GM18517 (cell line): Measurements from ENCODE around the gene PLOD2.
"Not testable (repeated sequence)": the region's sequence is repeated elsewhere in the genome, so short reads cannot be mapped to it uniquely, and the experiment has no call there.

ENCODE experiments used
- ATAC-seq: cut with Tn5 transposase; IDR thresholded peaks from one replicate; pipeline ENCODE4 v1.9.1; 2021; ENCODE audit warnings: mild to moderate bottlenecking, moderate library complexity; ENCODE audit not compliant: unreplicated experiment

The PLOD2 gene

DNA sequence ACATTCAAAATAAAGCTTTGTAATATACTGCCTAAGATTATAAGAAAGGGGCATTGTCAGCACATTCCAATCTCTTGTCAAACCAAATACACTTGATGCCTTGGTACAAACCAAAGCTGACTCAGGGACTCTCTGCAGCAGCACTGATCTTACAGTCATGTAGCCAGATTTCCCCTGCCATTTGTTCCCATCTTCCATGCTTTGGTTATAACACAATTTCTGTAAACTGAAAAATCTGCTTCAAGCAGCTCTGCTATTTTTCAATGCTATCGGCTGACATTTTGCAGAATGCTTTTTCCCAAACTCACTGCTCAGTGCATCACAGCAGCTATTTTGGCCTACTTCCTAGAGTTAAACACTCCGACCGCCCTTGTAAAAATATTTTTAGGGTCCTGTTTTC is 18.2 kb downstream of the PLOD2 start:
- ATAC-seq, result no peak

DNA sequence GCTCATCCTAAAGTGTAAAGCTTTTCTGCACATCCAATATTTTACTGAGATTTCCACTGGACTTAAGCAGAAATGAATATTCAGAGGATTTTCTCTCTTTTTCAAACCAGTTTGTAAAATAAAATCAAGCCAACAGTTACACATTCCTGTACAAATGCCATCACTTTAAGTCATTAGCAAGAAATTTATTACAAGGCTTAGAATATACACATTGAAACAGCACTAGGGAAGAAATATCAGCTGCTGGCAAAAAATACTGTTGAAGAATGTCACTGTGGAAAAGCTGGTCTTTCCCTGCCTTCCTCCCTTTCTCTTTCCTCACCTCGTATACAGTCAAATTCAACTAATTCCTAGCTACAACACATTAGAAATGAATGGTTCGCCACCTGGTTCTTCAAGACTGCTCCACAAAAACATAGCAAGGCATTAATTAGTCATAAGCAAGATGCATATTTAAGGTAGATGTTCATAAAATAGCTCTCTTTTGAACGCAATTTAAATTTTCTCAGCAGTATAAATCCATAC is 21.3 kb downstream of the PLOD2 start:
- no peak for ATAC-seq

DNA sequence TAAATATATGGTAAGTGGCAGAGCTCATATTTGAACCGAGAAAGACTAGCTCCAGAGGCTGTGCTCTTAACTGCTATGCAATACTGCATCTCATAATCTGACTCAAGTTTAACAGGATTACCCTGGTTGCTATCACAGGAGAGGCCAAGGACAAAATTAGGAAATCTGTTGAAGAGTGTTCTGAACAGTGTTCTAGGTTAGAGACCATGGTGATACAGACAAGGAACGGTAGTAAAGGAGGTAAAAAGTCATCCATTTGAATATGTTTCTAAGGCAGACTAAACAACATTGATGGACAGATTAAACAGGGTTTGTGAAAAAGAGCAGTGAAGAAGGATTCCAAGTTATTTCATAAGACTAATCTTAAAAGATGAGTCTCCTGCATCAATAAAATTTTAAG is 22.1 kb downstream of the PLOD2 start:
- no peak for ATAC-seq

DNA sequence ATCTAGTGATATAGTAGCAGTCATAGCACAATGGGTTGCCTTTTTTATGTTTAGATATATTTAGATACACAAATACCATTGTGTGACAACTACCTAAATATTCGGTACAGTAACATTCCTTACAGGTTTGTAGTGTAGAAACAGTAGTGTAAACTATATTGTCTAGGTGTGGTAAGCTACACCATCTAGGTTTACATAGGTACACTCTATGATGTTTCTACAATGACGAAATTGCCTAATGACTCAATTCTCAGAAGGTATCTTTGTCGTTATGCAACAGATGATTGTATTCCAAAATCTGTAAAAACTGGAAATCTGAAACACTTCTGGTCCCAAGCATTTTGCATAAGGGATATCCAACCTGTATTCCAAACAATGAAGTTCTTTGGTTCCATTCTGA is 24.3 kb downstream of the PLOD2 start:
- no peak for ATAC-seq

DNA sequence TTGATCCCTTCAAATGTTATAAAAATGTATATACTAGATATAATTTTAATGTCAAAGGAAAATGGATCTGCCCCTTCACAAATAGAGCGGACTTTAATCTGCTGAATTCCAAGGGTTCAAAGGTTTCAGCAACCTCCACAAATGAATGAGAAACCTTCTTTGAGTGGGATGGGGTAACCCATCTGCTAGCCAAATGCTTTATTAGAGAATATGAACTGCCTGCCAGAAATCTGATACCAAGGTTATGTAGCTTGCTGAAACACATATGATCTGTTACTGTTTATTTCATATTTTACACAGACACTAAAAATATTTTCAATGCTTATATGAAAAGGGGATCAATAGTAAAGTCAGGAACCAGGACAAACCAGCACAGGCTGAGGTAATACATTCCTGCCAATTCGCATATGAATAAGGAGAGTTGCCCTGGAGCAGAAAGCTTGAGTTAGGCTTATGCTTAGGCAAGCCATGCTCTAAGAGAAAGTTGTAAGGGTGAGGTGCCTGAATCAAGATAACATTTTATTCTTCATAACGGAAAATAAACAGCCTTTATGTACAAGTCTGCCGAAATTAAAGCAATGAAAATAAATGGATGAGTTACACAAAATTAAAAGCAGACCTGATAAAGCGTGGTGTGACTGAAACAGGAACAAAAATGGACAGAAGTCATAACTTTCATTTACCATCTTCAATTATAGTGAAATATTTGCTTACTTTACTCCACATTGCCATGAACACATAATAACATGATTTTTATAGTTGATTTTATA is 26.5 kb downstream of the PLOD2 start:
- no peak for ATAC-seq

DNA sequence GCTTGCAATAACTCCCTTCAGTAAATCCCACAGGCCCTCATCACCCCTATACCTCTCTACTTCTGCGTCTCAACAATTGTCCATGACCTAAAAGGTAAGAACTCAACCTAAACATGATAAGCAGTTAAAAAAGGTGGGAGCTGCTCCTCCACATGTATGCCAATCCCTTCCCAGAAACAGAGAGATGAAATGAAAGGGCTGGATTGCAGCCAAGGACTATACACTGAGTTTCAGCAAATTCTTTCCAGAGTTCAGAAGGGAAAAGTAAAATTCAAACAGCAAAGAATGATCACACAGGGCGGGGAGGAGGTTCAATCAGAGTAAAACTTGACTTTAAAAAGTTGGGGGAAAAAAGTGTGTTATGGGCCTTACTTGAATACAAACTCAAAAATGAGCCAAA is 27.5 kb downstream of the PLOD2 start:
- no peak for ATAC-seq

DNA sequence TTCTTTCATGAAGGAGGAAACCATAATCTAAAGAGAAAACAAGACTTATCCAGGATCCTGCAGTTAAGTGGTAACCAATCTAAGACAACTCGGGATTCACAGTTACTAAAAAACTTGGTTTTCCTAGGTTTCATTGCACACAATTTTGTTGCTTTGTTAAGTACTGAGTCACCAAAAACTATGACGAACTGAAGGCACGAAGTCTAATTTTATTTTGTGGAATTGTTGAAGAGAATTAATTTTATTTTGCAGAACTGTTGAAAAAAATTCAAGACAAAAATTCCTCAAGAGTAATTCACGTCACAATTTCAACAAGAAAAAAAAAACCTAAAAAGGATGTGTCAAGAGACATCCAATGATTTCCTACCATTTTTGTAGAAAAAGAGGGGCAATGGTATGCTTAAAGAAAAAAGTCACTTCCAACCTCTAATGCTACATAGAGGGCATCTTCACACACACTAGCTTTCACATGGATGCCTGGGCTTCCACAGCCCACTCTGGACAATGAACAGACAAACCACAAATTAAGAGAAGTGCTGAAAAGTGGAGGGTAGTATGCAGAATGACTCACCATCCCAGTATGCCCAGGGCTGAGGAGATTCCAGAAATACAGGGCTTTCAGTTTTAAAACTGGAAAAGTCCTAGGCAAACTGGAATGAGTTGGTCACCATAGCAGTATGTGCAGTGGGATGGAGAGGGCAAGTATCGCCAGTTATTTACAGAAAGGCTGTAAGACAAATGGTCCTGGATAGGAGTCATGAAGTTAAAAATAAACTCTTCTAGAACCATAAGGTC is 29.2 kb downstream of the PLOD2 start:
- ATAC-seq, result no peak

DNA sequence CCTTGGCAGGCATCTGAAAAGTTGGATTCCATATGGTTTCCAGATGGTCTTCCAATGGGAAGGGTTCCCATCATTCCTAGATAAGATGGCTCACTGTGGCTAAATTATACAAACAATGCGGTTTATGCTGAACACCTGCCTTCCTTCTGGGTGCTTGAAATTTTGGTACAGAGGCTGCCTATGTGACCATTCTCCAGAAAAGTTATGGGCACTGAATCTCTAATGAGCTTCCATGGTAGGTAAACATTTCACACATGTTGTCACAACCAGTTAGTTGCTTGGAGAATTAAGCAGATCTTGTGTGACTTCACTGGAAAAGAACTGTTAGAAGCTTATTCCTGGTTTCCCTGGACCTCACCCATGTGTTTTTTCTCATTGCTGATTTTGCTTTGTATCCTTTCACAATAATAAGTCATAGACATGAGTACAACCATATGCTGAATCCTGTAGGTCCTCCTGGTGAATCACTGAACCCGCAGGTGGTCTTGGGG is 30.1 kb downstream of the PLOD2 start:
- no peak for ATAC-seq

DNA sequence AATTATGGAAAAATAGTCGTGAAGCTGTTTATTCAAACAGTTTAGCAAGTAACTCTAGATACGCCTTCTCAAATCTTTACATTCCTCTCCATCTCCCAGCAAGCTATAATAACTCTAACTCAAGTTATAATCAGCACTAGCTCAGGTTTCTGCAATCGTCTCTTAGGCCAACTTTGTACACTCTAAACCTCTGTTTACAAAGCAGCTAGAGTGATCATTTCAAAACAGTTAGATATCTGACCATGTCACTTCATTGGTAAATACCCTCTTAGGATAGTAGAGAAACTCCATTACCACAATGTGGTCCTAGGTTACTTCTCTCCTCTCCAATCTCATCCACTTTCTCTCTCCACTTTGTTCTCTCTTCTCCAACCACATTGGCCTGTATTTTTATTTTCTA is 31.2 kb downstream of the PLOD2 start:
- no peak for ATAC-seq

DNA sequence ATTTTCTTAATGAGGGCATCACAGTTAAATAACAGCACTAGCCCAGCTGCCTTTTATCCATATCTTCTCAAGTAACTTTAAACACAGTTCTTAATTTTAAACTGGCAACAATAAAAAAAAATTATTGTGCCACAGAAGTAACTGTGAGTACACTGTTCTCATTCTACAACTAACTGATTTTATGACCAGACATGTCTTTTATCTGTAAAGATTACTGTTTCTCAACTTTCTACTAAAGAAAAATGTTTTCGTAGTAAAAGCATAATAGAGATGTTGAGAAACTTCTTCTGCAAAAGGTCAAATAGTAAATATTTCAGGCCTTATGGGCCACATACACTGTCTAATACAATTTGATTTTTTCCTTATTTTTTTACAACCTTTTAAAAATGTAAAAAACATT is 32.0 kb downstream of the PLOD2 start:
- no peak for ATAC-seq

DNA sequence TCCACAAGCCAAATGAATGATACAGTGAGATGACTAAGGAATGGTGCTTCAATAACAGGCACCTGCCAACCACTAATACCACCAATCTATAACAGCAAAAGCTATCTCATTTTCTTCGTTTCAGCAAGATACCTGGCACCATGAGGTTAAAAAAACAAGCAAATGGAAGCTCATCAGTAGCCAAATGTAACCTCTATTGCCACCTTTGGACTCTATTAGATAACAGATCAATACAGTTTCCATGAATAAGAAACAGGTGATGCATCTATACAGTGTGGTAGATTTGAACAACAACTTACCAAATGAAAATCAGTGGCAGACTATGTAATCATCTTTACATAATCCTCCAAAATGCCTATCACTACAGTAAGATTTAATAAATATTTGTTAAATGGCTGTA is 32.8 kb downstream of the PLOD2 start:
- no peak for ATAC-seq

DNA sequence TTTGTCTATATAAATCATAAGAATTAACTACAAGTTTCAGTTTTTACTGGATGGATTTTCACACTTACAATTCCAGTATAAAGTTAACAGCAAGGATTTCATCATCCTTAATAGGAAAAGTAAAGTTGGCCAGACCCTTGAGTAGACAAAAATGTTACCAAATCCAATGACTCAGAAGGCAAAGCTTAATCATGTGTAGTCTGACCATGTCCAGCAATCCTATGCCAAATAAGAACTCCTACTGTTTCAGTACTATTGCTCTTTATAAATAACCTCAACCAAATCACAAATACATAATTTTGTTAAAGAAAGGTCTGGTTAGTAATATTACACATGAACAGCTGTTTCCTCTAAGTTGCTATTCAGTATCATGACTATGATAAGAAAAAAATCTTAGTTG is 35.0 kb downstream of the PLOD2 start:
- no peak for ATAC-seq

DNA sequence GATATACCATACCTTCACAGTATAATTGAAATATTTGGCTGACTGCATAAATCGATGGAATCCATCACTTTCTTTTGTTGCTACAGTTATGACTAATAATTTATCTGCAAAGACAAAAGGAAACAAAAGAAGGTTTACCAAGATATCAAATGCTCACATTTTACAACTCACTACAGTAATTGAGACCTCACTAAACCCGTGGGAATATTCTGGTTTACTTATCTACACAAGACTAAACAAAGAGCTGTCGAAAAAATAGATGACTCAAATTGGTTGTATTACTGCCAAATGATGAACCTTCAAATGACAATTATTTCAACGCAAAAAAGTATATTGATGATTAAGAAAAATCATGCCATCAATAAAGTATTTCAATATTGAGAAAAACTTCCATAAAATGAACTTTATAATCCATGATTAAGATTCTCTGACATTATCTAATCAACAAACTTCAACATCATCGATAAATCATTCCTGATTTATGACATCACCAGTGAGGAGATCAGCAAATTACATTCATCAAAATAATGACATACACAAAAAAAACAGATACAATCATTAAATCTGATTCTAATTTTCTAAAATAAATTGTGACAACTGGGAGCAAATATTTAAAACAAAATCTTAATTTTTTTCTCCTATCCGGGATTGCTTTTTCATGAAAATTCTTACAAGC is 36.7 kb downstream of the PLOD2 start:
- no peak for ATAC-seq

DNA sequence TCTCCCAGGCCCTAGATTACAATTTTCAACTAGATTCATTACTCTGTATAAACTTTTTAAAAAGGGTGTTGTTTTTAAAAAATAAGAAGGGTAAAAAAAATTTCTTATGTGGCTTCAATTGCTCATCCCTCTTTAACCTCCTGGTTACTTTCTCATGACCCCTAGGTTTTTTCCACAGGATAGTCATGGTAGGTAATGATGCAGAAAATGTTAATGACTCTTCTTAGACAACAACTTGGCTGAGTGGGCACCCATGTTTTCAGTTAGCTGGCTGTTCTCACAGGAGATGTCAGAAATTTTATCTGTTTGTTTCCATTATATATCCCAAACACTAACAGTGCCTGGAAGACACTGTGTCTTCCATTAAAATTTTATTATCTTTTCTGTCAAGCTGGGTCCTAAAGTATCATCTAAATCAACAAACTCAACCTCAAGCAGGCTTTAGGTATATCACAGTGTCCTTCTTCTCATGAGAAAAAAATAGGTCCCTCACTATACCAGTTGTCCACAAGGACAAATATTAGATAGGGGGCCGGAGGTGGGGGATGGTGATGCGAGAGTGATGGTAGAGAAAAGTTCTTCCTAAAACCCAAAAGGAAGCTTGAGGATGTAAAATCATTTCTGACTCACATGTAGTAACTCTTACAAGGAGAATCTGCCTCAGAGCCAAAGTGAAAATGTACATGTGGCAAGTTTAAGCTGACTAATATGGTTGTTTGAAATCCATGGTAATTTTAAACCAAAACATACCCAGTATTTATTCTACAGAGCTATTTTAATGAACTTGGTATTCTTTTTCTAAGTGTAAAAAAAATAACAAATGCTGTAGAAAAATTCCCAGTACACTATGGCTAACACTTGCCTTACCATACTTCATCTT is 43.3 kb downstream of the PLOD2 start:
- ATAC-seq, result no peak

DNA sequence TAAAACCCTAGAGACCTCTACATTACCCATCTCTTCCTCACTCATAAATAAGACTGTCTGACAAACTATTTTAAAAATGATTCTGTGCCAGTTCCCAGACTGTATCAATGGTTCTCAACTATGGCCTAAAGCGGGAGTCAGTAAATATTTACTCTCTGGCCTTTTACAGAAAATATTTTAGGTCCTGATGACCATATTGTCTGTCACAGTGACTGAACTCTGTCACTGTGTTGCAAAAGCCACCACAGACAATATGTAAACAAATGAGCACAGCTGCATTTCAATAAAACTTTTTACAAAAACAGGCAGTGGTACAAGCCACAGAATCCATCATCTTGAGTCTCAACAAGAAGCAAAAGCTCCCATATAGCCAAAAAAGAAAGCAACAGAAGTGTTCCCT is 45.4 kb downstream of the PLOD2 start:
- no peak for ATAC-seq

DNA sequence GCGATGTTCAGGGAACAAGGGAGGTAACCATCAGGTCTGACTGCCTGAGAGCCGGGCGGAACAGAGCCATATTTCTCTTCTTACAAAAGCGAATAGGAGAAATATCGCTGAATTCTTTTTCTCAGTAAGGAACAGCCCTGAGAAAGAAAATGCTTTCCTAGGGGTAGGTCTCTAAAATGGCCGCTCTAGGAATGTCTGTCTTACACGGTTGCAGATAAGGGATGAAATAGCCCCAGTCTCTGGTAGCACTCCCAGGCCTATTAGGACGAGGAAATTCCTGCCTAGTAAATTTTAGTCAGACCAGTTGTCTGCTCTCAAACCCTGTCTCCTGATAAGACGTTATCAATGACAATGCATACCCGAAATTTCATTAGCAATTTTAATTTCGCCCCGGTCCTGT is 47.2 kb downstream of the PLOD2 start:
- ATAC-seq, result not testable (repeated sequence)

DNA sequence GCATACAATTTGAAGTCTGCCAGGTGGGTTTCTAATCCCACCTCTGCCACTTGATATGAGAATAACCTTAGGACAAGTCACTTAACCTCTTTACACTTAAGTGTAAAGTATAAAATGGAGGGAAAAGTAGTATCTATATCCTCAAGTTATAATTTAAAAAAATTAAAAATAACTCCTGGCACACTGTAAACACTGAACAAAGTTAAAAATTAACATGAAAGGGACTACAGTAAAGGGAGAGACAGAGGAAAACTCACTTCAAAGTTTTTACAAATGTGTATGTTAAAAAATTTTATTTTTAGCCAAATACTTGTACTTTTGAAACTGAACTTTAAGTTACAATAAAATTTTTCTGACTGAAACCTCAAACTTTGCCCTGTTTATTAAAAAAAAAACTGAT is 49.6 kb downstream of the PLOD2 start:
- ATAC-seq, result no peak

DNA sequence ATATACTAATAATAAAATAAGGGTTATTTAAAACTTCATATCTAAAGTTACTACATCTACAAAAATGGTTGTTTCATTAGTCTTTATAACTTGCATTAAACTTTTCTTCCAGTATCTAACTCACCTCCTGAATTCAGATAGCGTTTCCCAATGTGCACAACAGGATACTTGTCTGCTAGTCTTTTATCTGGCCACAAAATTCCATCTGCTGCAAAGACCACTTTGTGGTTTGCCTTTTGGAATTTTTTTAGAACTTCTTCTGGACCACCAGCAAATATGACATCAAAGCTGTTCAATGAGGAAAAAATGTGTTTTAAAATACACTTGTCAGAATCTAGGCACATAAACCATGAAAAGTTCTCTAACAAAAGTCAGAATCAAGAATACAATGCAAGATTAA is 50.8 kb downstream of the PLOD2 start:
- no peak for ATAC-seq

DNA sequence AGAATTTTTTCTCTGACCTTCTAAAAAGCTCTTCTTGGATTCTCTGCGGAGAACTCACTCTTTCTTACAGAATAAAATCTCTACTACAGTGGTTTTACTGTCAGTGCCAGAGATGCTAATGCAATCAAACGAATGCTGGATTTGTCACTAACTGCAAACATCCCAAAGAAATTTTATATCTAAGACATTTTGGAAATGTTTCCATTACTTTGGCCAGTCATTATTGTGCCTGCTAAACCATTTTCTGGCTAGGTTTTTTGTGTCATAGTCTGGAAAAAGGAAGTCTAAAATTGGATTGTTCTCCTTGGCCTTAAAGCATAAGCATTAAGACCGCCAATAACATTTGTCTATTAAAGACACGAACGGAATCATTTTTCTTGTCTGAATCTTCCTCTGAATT is 54.0 kb downstream of the PLOD2 start:
- no peak for ATAC-seq

DNA sequence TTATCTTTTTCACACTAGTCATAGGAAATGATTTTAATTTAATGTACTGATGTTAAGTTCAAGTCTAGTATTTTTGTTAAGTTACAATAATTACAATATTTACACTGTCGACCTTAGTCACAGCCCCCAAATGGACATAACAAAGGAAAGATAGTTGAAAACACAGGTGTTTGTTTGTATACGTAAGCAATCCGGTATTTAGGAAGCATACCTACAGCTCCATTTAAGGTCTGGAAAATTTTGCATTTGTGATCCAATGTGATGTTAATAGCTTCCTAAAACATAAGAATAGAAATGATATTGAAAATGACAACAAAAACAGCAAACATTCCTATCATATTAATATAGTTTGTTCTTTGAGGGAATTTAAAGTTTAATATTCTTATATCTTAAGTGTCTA is 56.9 kb downstream of the PLOD2 start:
- ATAC-seq, result no peak

DNA sequence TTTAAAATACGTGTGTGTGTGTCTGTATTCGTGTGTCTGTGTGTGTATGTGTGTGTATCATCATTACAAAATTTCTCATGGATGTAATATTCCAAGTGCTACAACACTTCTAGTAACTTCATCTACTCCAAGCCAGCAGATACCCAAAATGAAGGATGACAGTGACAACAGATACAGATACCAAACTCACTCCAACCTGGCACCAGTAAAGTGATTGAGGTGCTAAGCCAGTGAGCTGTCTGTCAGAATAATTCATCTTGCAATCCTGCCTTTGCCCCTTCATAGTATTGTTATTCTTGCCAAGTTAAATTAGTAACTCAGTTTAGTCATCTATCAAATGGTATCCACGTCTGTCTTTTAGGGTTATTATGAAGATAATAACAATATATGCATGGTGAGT is 58.1 kb downstream of the PLOD2 start:
- ATAC-seq, result no peak
